Transverse colon (tissue), 4 donors: ENCODE results near the gene ANKS4B.

Source experiments
- EP300 ChIP-seq: sonication (generic); formaldehyde crosslinking; IDR thresholded peaks from one replicate; pipeline ENCODE4 v1.6.1; 2017; ENCODE audit warnings: antibody characterized with exemption, low read depth
- POLR2A ChIP-seq: fragments of 450-650 bp; IDR thresholded peaks from one replicate; pipeline ENCODE4 v1.6.1; 2016; ENCODE audit warnings: antibody characterized with exemption, mild to moderate bottlenecking, moderate library complexity
- POLR2AphosphoS5 ChIP-seq, 3 donors: sonication (generic); formaldehyde crosslinking; IDR thresholded peaks; one replicate each; pipeline ENCODE4 v1.6.1; 2016; ENCODE audit warnings: antibody characterized with exemption in 3 of 3
- TF ChIP-seq, protein P1 (sequence below), 5 experiments: fragments of 200-600 bp in 3 of 5; fragments of 450-650 bp in 2 of 5; sonication (generic) in 3 of 5; IDR thresholded peaks; 1 replicate in 2 of 5; 2 replicates in 3 of 5; pipeline ENCODE4 v1.5.1; 2016 to 2017; ENCODE audit warnings: antibody characterized with exemption in 5 of 5, inconsistent platforms in 3 of 5, mild to moderate bottlenecking in 2 of 5, moderate library complexity in 1 of 5

DNA sequence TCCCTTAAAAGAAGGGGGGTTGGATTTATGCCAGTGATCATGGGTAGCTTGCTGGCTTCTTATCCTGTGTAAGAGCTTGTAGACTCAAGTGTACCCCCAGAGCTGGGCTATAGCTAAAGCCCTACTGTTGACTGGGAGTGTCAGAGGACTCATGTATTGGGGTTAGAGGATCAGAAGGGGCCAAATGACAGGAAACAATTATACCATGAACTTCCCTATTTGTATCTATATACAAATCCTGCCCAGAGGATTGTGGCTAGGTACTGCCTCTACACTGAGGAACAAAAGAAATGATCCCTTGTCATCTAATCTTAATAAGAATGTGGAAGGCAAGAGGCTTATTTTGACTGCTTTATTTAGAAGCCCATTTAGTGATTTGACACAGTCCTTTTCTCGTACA, 36.4 kb upstream of the ANKS4B start:
- TF ChIP-seq POLR2A (no peak), POLR2AphosphoS5 (IDR thresholded peaks at IDR 0.05) (no peak), EP300 (no peak)
- TF ChIP-seq, protein P1, sequence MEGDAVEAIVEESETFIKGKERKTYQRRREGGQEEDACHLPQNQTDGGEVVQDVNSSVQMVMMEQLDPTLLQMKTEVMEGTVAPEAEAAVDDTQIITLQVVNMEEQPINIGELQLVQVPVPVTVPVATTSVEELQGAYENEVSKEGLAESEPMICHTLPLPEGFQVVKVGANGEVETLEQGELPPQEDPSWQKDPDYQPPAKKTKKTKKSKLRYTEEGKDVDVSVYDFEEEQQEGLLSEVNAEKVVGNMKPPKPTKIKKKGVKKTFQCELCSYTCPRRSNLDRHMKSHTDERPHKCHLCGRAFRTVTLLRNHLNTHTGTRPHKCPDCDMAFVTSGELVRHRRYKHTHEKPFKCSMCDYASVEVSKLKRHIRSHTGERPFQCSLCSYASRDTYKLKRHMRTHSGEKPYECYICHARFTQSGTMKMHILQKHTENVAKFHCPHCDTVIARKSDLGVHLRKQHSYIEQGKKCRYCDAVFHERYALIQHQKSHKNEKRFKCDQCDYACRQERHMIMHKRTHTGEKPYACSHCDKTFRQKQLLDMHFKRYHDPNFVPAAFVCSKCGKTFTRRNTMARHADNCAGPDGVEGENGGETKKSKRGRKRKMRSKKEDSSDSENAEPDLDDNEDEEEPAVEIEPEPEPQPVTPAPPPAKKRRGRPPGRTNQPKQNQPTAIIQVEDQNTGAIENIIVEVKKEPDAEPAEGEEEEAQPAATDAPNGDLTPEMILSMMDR (IDR thresholded peaks at IDR 0.05): no peak
